NCI-H82 treated with DMSO at 0.1 percent for 48 hours (cell line): ENCODE data around the gene HMGCS1.
"Not testable (repeated sequence)": the region's sequence is repeated elsewhere in the genome, so short reads cannot be mapped to it uniquely, and the experiment has no call there.

Experiments used
- DNase-seq: peaks from one replicate; lab custom pipeline; 2025; ENCODE audit not compliant: unreplicated experiment; lab: John Stamatoyannopoulos, UW

HMGCS1 gene

DNA sequence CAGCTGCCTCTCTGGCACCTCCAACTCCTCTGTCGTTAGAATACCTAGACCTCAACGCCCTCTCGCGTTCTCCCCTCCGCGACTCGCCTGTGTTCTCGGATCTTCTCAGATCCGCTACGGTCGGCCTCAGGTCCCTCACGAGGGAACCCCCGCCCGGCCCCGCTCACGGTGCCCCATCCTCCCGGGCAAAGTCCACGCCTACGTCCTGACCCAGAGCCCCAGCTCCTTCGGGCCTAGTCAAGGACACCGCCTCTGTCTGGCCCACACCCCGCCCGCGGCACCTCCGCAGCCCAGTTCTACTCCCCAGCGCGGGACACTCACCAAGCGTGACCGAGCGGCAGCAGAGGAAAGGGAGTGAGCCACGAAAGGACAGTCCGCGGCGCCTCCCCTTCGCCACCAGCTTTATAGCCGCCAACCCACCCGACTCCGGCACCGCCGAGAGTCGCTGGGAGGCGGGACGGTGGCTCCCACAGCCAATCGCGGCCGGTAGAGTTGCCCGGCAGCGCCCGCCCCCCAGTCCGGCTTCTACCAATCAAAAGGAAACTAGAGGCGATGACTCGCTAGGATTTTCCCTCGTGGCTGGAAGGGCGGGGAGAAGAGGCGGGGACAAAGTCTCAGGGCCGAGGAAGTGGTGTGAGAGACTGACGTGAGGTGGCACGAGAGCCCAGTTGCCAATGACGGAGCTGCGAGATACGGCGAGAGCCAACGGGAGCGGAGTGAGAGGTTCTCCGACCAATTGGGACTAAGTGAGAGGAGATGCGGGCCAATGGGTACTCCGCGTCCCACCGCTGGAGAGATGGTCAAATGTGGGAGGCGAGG, at the start of gene HMGCS1:
Gene HMGCS1, minus strand, starts transcription at position 378 of the 819 bp plus-strand sequence. CDS start 14,447 bp downstream, outside the sequence.
- peak; percentile 91 for DNase-seq

GRCh38 chr5:43358726-43359125, 45.5 kb upstream of the HMGCS1 start:
- no peak for DNase-seq

DNA sequence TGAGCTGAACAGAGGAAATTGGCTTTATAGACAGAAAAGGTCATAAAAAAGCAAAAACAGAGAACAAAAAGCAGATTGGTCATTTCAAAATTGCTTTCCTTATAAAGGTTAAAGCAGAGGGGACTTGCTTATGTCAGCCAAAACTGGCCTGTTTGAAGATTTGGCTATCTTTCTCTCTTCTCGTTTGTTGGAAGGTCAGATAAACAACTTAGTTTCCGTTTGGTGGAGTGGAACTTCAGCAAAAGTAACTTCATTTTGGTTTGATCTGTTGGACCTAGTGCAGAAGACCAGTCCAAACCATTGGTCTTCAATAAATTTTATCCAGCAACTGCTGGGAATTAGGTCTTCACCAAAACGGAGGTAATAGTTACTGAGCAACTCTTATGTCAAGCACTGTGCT, 45.1 kb upstream of the HMGCS1 start:
- DNase-seq = no peak

- DNase-seq = no peak
These were observed 44.7 kb upstream of the HMGCS1 start for GRCh38 chr5:43357878-43358281.

- DNase-seq = no peak
These were observed 43.9 kb upstream of the HMGCS1 start for GRCh38 chr5:43357067-43357466.

DNA sequence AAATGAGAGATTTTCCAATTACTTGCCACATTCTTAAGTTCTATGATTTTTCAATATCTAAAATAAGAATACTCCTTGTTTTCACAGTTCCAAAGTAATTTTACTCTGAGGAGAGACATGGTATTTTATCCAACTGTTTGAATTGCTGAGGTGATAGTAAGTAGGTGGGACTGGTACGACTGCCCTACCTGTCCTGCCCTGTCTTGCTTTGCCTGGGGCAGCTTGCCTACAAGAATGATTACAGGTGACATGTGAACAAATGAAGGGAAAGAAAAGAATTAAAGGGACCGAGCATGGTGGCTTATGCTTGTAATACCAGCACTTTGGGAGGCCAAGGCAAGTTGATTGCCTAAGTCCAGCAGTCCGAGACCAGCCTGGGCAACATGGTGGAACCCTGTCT, 41.6 kb upstream of the HMGCS1 start:
- DNase-seq = no peak

GRCh38 chr5:43353668-43354067, 40.5 kb upstream of the HMGCS1 start:
- no peak for DNase-seq

DNA sequence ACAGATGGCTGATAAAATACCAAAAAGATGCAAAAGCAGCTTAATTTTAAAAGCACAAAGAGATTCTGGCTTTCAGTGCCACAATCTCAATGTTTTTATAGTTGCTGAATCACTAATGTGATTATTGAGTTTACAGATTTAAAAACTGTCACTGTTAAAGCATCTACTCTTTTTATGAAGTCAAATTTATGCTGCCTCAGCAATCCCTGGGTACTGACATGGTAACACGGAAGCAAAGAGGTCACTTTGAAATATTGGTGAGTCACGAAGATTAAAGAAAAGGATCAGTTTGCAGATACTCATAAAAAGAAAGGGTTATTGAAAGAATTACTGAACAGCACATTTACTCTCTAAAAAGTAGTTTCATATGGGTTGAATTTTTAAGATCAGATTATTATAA, 39.7 kb upstream of the HMGCS1 start:
- DNase-seq = no peak

GRCh38 chr5:43352131-43352530, 38.9 kb upstream of the HMGCS1 start:
- no peak for DNase-seq

DNA sequence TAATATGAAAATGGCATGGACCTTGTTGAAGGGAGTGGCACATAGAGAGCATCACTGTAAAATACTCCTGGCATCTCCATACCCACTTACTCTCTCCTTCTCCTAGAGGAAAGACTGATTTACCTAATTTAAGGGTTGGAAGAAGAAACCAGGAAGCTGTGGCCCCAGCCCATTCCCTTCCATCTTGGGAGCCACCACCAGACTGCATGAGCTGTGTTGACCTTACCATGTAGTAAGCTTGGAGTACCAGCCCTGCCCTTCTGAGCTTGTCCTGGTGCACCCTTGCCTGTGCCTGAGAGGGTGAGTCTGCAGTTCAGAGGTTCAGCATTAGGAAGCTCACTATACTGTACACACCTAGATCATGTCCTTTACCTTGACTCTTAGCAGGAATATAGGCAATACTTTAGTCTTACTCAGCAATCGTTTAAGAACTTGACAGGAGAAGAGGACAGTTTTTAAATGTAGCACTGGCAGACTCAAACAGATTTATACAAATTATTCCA, 35.7 kb upstream of the HMGCS1 start:
- no peak for DNase-seq

GRCh38 chr5:43348207-43348606, 35.0 kb upstream of the HMGCS1 start:
- DNase-seq = no peak

DNA sequence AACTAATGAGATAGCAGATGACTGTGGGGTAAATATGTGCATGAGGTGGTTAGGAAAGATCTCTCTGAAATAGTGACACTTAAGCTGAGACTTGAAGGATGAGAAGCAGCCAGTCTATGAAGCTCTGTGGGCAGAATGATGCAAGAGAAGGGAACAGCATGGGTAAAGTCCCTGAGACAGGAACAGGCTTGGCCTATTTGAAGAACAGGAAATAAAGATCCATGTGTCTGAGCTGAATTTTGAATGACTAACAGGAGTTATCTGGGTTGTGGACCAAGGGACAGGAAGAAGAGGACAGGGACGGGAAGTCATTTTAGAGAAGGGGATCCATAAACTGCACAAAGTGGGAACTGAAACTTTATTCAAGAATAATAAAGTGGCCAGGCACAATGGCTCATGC, 25.6 kb upstream of the HMGCS1 start:
- no peak for DNase-seq

DNA sequence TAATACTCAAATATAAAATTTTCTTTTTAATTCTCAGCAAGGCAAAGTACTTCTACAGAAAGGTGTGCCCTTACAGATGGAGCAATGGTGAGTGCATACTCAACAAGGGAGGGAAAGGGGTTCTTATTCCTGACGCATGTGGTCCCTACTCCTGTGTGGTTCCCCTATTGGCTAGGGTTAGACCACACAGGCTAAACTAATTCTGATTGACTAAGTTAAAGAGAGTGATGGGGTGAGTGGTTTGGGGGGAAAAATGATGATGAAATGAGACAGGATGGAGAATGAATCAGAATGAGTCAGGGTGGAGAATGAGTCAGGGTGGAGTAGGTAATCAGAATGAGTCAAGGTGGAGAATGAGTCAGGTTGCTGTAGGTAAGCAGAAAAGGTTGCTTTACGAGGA, 22.9 kb upstream of the HMGCS1 start:
- no peak for DNase-seq

GRCh38 chr5:43335681-43336080, 22.5 kb upstream of the HMGCS1 start:
- DNase-seq = no peak

- DNase-seq = no peak
These were observed 19.2 kb upstream of the HMGCS1 start for GRCh38 chr5:43332401-43332800.

GRCh38 chr5:43325624-43326023, 12.4 kb upstream of the HMGCS1 start:
- DNase-seq = not testable (repeated sequence)

- DNase-seq = not testable (repeated sequence)
These were observed 10.3 kb upstream of the HMGCS1 start for GRCh38 chr5:43323488-43323887.

- DNase-seq = no peak
These were observed 7.6 kb upstream of the HMGCS1 start for GRCh38 chr5:43320846-43321245.

- no peak for DNase-seq
These were observed 3.2 kb upstream of the HMGCS1 start for GRCh38 chr5:43316421-43316820.

GRCh38 chr5:43315682-43316081, 2.5 kb upstream of the HMGCS1 start:
- DNase-seq = no peak

DNA sequence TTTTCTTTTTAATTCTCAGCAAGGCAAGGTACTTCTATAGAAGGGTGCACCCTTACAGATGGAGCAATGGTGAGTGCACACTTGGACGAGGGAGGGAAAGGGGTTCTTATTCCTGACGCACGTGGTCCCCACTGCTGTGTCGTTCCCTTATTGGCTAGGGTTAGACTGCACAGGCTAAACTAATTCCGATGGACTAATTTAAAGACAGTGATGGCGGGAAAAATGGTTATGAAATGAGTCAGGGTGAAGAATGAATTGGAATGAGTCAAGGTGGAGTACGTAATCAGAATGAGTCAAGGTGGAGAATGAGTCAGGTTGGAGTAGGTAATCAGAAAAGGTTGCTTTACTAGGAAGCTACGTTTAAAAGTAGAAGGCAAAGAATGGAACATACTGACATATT, 2.1 kb upstream of the HMGCS1 start:
- DNase-seq = no peak

GRCh38 chr5:43314724-43315123, 1.5 kb upstream of the HMGCS1 start:
- no peak for DNase-seq
